Renal cortical epithelial cell (primary cell): ENCODE data around the gene HDGFL2. TPM values are rescaled to one million over a fixed set of nuclear protein-coding genes. Genes with fewer than 3 reads are reported as not detected.

ENCODE experiments used
- DNase-seq: peaks from one replicate; pipeline ENCODE4 v3.0.0-alpha.2; 2011; ENCODE audit warnings: low read depth
- total RNA-seq: library from RNA; depleted of rRNA; stranded (reverse); fragments of >200 nt; gene quantifications from 2 replicates; pipeline ENCODE4 v1.2.3, GENCODE V29; 2014

The HDGFL2 gene
- total RNA-seq, 1 donor from 2014 or later: 59.5 TPM

DNA sequence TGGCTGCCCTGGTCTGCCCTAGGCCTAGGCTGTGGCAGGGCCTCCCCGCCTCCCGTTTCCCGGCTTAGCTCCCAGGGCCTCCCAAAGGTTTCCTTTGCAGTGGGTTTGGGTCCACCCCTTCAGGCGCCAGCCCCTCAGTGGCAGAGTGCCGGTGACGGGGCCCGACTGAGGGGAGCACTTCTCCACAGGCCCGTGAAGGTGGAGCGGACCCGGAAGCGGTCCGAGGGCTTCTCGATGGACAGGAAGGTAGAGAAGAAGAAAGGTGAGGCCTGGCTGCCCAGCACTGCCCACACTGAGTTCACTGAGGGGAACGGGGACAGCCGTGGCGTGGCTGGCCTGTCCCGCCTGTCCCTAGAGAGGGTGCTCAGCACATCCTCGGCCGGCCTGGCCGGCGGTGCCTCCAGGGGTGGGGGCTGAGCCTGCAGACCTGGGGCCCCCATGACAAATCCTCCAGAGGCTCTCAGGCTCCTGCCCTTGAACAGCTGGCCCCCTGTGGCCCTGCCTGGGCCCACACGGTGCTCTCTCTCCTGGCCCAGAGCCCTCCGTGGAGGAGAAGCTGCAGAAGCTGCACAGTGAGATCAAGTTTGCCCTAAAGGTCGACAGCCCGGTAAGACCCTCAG, 25.8 kb downstream of the HDGFL2 start:
- DNase-seq: no peak

DNA sequence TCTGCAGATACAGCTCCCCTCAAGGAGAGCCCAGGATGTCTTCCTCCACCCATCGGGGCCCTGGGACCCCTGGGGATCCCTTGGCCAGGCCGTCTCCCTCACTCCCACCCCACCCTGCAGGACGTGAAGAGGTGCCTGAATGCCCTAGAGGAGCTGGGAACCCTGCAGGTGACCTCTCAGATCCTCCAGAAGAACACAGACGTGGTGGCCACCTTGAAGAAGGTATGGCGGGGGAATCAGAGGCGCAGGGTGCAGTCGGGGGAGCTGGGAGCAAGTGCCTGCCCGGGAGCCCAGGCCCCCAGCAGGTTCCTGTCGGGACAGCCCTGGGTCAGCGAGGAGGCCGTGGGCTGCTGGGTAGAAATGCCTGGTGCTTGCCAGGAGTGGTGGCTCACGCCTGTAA, 26.6 kb downstream of the HDGFL2 start:
- DNase-seq: no peak

DNA sequence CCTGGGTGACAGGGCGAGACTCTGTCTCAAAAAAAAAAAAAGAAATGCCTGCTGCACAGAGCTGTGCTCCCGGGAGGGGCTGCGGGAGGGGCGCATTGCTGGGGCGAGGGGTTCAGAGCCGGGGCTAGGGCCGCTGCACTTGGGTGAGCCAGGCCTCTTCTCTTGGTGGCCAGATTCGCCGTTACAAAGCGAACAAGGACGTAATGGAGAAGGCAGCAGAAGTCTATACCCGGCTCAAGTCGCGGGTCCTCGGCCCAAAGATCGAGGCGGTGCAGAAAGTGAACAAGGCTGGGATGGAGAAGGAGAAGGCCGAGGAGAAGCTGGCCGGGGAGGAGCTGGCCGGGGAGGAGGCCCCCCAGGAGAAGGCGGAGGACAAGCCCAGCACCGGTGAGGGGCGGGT, 27.2 kb downstream of the HDGFL2 start:
- DNase-seq: no peak

DNA sequence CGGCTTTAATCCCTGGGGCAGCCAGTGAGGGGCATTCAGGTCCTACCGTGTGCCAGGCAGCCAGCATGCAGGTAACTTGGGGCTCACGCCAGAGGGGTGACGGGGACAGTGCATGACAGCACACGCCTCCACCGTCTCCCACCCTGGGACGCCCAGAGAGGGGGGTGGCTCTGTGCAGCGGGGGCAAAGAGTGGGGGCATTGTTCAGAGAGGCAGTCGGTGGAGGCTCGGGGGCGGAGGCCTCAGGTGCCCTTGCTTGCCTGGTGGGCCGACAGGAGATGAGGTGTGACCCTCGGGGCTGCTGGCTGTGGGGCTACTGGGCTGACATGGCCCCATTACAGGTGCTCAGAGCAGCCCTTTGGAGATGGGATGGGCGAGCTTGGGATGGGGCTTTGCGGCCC, 27.8 kb downstream of the HDGFL2 start:
- DNase-seq: no peak

DNA sequence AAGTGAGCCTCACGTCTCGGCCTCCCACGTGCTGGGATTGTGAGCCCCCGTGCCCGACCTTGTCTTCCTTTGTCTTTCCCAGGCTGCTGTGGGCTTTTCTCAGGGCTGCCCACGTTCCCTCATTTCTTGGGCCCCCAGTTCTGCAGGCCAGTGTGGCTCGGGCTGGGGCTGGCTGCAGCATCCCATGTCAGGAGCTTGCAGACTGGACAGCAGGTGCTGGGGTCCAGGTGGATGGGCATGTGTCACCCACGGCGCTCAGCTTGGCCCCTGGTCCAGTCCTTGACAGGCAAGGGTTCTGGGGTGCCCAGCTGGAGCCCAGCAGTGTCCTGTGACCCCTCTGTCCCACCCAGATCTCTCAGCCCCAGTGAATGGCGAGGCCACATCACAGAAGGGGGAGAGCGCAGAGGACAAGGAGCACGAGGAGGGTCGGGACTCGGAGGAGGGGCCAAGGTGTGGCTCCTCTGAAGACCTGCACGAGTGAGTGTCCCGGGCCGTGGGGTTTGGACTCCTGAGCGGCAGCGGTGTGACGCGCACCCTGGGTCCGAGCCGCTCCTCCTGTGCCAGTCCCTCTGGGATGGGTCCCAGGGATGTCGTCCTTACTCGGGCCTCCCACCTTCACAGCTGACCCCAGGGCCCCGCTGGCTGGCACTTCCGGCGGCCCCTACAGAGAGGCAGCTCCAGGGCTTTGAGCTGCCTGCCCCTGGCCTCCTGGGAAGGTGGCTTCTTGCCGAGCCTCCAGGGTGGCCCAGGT, 28.9 kb downstream of the HDGFL2 start:
- no peak for DNase-seq

DNA sequence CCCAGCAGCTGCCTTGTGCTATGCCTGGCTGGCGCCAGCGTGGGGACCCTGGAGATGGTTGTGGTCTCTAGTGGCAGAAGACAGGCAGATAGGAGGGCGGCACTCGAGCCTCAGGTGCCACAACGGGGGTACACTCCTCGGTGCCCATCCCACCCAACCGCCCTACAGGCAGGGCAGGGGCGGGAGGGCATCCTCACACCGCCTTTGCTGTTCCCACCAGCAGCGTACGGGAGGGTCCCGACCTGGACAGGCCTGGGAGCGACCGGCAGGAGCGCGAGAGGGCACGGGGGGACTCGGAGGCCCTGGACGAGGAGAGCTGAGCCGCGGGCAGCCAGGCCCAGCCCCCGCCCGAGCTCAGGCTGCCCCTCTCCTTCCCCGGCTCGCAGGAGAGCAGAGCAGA, 29.6 kb downstream of the HDGFL2 start:
- DNase-seq: no peak

DNA sequence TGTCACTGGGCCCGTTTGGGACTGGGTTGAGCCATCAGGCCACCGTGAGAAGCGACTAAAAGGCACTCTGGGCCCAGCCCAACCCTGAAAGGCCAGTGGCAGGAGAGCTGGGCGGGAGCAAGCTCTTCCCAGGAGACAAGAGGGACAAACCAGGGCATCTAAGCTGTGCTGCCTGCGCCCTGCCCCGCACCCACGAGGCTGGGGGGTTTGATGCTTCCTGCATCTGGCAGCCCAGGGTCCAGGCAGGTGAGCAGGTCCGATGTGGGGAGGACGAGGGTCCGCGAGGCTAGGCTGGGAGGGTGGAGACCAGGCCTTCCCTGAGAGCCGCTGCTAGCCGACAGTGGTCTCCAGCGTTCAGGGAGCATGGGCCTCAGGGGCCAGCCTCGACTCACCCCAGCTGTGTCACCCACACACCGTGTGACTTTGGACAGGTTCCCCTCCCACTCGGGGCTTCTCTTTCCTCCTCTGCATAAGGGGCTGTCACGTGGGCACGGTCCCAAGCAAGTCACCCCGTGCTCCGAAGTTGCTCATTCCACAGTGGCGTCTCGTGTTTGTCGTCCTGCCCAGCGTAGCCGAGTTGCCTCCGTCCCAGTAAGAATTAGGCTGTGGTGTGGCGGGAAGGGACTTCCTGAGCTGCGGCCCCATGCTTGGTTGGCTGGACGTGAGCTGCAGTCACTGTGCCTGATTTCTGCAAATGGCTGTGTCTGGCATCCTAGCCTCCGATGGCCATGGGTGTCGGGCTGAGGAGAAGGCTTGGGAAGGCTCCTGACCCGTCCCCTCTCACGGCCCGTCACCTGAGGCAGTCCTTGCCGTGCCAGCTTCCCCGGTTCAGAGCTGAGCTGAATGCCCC, 30.4 kb downstream of the HDGFL2 start:
- DNase-seq: no peak

DNA sequence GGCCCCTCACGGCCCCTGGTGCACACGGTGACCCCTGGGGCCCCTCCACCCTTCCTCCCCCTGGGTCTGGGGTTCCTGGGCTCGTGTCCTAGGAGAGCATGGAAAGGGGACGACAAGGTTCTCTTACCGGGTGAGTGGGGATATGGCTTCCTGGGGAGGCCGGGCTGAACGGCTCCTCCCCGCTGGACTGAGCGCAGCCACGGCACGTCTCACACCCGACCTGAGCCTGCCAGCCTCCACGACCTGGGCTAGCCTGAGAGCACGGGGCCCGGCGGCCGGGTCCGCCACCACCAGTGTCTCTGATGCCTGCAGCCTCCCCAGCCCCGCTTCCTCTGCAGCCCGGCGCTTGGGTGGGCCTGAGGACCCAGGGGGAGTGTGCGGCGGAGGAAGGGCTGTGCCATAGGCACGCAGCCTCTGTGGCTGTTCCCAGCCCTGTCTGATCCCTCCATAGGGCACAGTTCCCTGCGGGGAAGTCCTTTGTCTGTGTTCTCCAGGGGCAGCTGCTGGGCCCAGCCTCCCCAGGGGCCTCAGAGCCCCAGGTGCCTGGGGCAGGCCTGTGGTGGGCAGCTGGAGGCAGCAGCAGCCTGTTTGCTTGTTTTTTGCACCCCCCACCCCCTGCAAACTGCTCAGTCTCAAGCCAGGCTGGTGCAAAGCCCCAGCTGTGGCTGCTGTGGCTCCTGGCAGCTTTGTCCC, 31.2 kb downstream of the HDGFL2 start:
- no peak for DNase-seq

DNA sequence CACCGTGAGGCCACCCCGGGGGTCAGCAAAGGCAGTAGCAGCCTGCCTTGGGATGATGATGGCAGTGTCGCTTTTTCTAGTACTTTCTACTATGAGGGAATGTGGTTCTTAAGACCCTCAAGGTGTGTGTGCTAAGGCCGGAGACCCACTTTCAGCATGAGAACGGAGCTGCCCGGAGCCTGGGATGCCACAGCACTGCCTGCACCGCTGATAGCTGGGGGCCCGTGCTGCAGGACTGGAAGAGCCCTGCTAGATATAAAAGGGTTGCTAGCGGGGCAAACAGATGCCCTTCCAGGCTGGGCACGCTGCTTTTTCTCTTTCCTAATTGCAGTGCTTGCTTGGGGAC, 31.7 kb downstream of the HDGFL2 start:
- DNase-seq: no peak

DNA sequence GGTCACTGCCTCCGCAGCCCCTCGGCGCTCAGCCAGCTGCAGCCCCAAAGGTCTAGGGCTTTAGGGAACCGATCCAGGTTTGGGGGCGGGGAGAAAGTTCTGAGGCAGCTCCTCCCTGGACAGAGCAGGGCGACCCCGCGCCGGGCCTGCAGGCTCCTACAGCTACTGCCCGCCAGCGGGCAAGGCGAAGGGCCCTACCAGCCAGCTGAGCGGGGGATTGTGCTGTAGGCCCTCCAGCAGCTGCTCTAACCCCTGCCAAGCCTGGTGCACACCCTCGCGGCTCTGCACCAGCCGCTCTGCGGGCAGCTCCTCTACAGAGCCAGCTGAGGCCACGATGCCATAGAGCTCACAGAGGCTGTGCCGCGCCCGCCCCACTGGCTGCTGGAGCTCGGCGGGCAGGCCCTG, 32.2 kb downstream of the HDGFL2 start:
- no peak for DNase-seq

DNA sequence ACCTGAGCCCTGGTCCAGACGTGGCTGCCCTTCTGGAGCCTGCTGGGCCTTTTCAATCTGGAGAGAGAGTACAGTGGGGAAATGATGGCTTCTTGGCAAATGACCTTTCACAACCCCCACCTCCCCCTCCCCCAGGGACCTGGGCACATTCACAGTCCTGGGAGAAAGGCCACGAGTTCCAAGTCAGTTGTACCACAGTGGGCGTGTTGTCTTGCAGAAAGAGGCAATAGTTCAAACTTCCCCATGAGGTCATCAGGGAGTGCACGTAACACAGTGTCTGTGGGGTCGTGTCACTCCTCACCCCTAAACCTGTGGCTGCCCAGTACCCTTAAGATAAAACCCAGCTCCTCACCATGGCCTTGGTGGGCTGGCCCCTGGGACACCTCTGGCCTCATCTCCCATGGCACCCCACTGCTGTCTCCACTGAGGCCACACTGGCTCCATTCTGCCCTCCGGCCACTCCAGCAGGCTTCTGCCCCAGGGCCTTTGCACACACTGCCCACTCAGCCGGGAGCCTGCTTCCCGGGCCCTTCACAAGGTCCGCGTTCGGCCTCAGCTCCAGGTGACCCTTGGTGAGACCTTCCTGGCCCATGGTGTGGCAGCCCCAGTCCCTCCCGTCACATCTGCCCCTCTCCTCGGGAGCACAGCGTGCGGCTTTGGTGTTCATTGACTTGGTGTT, 32.9 kb downstream of the HDGFL2 start:
- DNase-seq: no peak

DNA sequence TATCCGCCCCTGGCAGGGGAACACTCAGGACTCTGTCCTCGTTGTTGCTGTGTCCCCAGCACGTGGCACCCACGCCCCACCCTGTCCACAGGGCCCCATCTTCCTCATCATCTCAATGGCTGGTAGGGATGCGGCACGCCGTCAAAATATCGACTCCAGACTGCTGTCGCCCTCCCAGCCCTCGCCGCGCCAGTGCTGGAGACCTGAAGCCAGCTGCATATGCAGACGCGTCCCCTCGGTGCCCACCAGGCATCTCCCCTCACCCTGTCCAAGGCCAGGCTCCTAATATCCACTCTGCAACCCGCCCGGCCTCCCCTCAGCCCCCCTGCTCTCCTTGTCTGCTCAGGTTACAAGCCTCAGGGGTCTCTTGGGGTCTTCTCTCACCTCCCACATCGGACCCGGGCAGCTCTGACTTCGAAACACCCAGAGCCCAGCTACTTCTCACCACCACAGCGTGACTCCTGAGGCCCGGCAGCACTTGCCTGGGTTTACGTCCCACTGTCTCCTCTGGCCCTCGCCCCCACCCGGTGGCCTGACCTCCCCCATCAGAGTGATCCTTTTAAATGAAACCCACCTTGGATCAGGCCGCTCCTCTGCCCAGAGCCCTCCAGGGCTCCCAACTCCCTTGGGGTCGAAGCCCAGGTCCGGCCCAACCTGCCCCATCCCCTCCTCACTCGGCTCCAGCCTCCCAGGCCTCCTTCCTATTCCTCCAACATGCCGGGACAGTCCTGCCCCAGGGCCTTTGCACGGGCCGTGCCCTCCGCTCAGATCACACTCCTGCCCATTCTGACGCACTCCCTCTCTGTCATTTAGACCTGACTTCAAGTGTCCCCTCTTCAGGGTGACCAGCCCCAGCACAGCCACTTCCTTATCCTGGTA, 33.7 kb downstream of the HDGFL2 start:
- no peak for DNase-seq

DNA sequence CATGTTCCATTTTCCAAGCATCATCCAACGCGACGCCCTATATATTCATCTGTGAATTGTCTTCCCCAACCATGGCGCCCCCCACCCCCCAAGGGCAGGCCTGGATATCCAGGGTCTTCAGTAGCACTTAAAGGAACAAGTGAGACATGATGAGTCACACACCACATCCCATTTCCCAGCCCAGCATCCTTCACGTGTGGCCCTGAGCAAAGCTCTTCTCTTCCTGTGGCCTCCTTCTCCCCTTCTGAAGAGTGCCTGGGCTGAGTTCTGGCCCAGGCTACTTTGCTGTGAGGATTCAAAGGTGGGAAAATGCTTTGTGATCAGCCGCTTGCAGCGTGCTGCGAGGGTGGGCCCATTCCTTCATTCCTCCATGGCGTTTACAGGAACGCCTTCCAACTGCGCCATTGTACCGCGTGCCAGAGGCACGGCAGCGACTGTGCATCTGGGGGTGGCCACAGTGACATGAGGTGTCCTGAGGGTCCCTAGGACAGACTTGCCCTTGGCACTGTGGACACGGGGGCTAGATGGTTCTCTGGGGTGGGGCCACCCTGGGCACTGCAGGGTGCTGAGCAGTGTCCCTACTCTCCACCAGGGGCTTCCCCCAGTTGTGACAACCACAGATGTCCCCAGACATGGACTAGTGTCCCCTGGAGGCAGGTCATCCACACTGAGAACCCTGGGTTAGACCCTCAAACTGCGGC, 34.5 kb downstream of the HDGFL2 start:
- peak; percentile 46 for DNase-seq

DNA sequence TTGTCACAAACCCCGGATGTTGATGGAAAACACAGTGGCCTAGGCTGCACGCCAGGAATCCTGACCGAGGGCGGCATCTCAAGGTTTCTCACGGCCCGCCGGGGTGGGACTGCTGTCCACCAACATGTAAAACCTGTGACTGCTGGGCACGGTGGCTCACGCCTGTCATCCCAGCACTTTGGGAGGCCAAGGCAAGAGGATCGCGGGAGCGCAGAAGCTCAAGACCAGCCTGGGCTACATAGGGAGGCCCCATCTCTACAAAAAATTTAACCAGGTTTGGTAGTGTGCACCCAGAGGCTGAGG, 35.0 kb downstream of the HDGFL2 start:
- DNase-seq: no peak

DNA sequence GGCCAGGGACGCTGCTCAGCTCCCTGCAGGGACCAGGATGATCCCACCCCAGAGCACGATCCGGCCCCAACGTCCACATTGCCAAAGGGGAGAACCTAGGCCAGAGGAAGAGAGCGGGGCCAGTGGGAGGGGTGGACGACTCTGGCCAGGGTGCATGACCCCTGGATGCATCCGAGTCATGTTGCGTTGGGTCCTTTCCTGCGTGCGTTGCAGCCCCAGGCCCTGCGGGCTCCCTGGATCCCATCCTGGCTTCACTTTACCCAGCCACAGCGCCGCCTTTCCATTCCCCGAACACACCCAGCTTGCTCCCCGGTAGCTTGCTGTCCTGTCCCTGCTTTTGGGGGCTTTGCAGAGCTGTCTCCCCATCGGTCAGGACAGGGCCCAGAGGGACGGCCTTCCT, 35.7 kb downstream of the HDGFL2 start:
- no peak for DNase-seq

DNA sequence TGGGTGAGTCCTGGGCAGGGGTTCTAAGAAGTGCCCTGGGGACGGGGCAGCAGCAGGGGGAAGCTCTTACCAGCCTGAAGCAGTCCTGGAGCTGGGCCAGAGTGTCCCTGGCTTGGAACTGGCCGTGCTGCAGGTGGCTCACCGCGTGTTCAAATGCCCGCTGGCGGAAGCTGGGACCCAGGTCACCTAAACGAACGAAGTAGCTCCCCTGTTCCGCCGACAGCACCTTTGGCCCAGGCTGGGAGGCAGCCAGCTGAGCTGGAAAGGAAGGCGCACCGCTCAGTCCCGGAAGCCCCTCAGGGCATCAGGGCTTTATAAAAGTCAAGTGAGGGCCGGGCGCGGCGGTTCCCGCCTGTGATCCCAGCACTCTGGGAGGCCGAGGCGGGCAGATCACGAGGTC, 36.6 kb downstream of the HDGFL2 start:
- no peak for DNase-seq

DNA sequence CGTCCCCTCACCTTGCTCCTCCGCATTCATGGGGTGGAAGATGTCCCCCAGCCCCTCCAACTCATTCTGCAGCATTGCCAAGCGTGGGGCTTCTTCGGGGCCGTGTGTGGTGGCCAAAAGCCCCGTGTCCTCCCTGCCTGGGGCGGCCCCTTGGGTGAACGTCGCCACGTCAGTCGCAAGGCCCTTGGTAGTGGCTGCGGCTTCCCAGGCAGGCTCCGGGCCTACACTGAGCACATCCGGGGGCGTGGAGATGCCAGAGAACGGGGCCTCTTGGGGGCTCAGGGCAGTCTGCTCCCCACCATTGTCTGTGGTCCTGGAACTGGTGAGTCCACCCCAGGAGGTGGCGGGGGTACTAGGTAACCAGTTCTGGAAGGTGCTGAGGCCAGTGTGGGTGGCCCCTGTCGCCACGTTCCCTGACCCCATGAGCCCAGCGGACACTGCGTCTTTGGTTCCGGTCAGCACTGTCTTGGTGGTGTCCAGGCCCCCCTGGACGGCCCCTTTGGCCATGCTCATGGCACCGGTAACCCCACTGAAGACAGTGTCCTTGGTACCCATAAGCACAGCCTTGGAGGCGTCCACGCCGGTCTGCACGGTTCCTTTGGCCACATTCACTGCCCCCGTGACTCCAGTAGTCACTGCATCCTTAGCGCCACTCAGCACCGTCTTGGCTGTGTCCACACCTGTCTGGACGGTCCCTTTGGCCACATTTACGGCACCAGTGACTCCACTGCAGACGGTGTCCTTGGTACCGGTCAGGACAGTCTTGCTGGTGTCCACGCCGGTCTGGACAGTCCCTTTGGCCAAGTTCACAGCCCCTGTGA, 38.5 kb downstream of the HDGFL2 start:
- DNase-seq: no peak

DNA sequence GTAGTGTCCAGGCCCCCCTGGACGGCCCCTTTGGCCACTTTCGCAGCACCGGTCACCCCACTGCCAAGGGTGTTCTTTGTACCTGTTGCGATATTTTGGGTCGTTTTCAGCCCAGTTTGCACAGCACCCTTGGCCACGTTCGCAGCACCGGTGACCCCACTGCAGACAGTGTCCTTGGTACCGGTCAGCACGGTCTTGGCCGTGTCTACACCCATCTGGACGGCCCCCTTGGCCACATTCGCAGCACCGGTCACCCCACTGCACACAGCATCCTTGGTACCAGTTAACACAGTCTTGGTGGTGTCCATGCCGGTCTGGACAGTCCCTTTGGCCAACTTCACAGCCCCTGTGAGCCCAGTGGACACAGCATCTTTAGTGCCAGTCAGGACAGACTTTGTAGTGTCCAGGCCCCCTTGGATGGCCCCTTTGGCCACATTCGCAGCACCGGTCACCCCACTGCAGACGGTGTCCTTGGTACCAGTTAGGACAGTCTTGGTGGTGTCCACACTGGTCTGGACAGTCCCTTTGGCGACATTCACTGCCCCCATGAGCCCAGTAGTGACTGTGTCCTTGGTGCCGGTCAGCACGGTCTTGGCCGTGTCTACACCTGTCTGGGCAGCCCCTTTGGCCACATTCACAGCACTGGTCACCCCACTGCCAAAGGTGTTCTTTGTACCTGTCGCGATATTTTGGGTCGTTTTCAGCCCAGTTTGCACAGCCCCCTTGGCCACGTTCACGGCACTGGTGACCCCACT, 39.4 kb downstream of the HDGFL2 start:
- no peak for DNase-seq

DNA sequence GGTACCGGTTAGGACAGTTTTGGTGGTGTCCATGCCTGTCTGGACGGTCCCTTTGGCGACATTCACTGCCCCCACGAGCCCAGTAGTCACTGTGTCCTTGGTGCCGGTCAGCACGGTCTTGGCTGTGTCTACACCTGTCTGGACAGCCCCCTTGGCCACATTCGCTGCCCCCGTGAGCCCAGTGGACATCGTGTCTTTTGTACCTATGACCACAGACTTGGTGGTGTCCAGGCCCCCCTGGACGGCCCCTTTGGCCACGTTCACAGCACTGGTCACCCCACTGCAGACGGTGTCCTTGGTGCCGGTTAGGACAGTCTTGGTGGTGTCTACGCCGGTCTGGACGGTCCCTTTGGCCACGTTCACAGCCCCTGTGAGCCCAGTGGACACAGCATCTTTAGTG, 40.0 kb downstream of the HDGFL2 start:
- no peak for DNase-seq
